Fibroblast of pulmonary artery (primary cell): Measurements from ENCODE around the gene SGSM2.

Experiments
- DNase-seq: peaks from one replicate; pipeline ENCODE4 v3.0.0-alpha.2; 2010; ENCODE audit warnings: low read depth
- H3K4me3 ChIP-seq: replicated peaks from 2 replicates; pipeline ENCODE4 v1.5.1; 2011; ENCODE audit warnings: low read depth, mild to moderate bottlenecking, control low read depth, low read length, moderate library complexity
- TF ChIP-seq, protein P1 (sequence below): IDR thresholded peaks from 2 replicates; pipeline ENCODE4 v1.5.1; 2011; ENCODE audit warnings: mild to moderate bottlenecking, control low read depth, low read length, inconsistent platforms; ENCODE audit errors: missing control alignments

The SGSM2 gene

DNA sequence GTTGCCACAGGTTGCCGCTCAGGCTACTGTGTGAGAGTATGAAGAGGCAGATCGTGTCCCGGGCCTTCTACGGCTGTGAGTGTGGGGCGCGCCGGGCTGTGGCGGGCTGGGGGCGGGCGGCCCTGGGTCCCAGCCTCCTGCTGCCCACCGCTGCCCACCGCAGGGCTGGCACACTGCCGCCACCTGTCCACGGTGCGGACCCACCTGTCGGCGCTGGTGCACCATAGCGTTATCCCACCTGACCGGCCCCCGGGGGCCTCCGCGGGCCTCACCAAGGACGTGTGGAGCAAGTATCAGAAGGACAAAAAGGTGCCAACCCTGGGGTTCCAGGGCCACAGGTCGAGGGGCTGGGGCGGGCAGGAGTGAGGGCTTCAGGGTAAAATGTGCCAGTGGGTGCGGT, 34.9 kb downstream of the SGSM2 start:
- TF ChIP-seq, protein P1, sequence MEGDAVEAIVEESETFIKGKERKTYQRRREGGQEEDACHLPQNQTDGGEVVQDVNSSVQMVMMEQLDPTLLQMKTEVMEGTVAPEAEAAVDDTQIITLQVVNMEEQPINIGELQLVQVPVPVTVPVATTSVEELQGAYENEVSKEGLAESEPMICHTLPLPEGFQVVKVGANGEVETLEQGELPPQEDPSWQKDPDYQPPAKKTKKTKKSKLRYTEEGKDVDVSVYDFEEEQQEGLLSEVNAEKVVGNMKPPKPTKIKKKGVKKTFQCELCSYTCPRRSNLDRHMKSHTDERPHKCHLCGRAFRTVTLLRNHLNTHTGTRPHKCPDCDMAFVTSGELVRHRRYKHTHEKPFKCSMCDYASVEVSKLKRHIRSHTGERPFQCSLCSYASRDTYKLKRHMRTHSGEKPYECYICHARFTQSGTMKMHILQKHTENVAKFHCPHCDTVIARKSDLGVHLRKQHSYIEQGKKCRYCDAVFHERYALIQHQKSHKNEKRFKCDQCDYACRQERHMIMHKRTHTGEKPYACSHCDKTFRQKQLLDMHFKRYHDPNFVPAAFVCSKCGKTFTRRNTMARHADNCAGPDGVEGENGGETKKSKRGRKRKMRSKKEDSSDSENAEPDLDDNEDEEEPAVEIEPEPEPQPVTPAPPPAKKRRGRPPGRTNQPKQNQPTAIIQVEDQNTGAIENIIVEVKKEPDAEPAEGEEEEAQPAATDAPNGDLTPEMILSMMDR: no peak
- H3K4me3 ChIP-seq: no peak overlapping the region
- DNase-seq: no peak

- H3K4me3 ChIP-seq: no peak overlapping the region
- DNase-seq: no peak
- TF ChIP-seq, protein P1: no peak
These were observed 35.4 kb downstream of the SGSM2 start for GRCh38 chr17:2372681-2373080.

DNA sequence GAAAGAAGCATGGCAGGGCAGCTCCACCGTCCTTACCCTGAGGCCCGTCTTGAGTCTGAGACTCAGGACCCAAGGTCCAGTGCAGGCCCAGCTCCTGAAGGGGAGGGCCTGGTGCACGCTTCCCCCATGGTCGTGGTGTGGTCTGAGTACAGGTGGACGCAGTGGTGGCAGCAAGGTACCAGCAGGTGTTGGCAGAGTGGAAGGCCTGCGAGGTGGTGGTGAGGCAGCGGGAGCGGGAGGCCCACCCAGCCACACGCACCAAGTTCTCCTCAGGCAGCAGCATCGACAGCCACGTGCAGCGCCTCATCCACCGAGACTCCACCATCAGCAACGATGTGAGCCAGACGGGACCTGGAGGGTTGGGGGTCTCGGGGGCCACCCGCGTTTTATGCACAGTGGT, 35.9 kb downstream of the SGSM2 start:
- TF ChIP-seq, protein P1: no peak
- no peak overlapping the region for H3K4me3 ChIP-seq
- DNase-seq: no peak

DNA sequence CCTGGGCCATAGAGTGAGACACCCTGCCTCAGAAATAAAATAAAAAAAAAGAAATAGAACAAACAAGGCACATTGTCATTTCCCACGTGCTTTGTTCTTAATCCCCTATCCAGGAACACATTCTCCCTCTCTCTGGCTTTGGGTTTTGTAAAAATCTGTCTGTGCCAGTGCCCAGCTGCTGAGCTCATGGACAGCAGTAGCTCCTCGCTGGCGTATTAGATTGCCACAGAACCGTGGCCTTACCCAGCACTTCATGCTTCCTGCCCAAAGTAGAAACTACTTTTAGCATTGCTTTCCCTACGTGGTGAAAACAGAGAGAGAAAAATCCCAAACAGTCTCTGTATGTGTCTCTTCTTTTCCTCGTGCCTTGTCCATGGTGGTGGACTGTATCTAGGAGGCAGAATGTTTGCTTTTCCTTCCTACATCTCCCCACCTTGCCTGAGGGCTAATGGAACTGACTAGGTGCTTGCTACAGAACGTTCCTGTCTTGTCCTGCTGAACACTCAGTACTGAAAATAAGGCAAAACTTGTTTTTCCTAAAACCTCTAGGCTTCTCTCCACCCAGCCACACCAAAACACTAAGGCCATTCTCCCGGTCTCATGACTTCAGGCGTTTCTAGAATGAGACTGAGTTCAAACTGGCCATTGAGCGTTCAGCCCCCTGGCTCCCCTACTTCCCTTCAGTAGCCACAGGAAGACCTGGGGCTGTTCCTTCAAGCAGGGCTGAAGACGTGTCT, 37.4 kb downstream of the SGSM2 start:
- H3K4me3 ChIP-seq: no peak overlapping the region
- TF ChIP-seq, protein P1: no peak
- no peak for DNase-seq

DNA sequence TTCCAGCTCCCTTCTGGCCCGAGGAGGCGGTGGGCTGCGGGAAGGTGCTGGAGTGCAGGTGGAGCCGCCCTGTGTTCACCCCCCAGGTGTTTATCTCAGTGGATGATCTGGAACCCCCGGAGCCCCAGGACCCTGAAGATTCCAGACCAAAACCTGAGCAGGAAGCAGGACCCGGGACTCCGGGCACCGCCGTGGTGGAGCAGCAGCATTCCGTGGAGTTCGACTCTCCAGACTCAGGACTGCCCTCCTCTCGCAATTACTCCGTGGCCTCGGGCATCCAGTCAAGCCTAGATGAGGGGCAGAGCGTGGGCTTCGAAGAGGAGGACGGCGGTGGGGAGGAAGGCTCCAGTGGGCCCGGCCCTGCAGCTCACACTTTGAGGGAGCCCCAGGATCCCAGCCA, 38.1 kb downstream of the SGSM2 start:
- DNase-seq: no peak
- TF ChIP-seq, protein P1: no peak
- H3K4me3 ChIP-seq: no peak overlapping the region

DNA sequence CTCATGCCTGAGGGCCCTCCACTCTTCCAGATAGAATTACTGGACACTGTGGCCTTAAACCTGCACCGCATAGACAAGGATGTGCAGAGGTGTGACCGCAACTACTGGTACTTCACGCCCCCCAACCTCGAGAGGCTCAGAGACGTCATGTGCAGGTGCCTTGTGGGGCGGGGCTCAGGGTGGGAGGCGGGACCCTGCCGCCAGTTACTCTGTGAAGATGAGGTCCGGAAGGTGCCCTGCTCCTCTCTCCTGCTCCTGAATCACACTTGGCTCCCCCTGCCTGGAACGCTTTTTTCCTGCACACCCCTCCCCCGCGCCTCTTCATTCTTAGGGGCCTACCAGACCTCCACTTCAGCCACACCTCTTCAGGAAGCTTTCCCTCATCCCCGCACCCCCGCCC, 38.8 kb downstream of the SGSM2 start:
- TF ChIP-seq, protein P1: no peak
- DNase-seq: no peak

DNA sequence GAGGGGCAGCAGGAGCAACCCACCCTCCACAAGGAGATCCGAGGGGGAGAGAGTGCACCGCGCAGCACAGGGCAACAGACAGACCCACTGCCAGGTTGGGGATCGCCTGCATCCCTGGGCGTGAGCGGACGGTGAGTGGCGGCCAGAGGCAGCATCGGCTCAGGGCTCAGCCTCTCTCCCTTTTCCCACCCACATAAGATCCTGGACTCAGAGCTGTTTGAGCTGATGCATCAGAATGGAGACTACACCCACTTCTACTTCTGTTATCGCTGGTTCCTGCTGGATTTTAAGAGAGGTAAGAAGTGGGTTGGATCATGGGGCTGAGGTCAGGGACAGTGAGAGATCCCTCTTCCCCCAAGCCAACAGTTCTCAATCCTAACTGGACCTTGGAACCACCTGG, 40.4 kb downstream of the SGSM2 start:
- TF ChIP-seq, protein P1: no peak
- no peak overlapping the region for H3K4me3 ChIP-seq
- DNase-seq: no peak

More for the DNA sequence above, 38.8 kb downstream of the SGSM2 start:
- H3K4me3 ChIP-seq: no peak overlapping the region
